HG03060 (cell line): ENCODE data around the gene VAC14.

Source experiments
- ATAC-seq: cut with Tn5 transposase; IDR thresholded peaks from one replicate; pipeline ENCODE4 v1.9.1; 2021; ENCODE audit warnings: low read depth, moderate number of reproducible peaks; ENCODE audit not compliant: unreplicated experiment

Gene VAC14

DNA sequence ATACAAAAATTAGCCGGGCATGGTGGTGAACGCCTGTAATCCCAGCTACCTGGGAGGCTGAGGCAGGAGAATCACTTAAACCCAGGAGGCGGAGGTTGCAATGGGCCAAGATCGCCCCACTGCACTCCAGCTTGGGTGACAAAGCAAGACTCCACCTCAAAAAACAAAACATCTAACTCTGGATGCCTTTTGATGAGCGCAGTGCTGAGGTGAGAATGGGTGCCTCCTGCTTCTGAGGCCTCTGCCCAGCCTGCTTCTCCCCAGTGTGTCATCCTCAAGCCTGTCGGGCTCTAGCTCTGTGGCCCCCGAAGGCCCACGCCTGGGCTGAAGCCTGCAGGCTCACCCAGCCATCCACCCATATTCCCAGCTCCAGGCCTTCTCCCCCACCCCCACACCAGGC lies 104.6 kb downstream of the VAC14 start:
- ATAC-seq: no peak

DNA sequence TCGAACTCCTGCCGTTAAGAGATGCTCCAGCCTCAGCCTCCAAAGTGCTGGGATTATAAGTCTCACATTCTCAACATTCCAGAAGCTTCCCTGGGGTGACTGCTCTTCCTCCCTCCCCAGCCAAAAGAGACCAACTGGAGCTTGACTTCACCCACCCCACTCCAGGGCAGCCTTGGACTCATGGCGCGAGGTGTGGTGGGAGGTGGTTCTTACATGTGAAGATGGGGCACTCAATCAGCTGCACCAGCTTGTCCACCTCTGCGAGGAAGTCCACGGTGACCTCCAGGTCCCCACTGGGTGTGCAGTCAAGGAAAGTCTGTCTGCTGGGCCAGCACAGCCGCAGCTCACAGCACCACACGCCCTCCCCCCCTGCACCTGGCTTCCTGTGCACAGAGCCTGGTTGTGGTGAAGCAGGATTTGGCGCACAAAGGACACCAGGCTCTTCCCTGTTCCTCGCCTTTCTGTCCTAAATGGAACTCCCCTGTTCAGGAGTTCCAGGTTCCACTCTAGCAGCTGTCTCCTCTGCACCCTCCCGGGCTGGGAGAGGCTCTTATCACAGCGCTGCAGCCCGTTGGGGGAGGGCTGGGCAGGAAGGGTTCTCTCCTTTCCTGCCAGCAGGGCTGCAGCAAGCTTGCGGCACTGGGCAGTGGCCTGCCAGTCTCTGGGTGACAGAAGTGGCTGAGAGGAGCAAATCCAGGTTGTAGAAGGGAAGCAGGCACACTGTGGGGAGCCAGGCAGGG lies 105.5 kb downstream of the VAC14 start:
- ATAC-seq: no peak

DNA sequence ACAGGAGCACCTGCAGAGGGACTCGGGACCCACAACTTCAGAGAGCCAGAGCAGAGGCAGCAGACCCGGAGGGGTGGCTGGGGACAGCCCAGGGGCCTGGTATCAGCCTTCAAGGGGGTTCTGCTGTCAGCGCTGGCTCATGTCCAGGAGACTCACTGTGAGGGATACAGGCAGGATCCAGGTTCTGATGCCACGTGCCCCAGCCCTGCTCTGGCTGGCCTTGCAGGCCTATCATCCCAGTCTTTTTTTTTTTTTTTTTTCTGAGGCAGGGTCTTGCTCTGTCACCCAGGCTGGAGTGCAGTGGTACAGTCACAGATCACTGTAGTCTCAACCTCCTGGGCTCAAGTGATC lies 106.1 kb downstream of the VAC14 start:
- ATAC-seq: no peak

DNA sequence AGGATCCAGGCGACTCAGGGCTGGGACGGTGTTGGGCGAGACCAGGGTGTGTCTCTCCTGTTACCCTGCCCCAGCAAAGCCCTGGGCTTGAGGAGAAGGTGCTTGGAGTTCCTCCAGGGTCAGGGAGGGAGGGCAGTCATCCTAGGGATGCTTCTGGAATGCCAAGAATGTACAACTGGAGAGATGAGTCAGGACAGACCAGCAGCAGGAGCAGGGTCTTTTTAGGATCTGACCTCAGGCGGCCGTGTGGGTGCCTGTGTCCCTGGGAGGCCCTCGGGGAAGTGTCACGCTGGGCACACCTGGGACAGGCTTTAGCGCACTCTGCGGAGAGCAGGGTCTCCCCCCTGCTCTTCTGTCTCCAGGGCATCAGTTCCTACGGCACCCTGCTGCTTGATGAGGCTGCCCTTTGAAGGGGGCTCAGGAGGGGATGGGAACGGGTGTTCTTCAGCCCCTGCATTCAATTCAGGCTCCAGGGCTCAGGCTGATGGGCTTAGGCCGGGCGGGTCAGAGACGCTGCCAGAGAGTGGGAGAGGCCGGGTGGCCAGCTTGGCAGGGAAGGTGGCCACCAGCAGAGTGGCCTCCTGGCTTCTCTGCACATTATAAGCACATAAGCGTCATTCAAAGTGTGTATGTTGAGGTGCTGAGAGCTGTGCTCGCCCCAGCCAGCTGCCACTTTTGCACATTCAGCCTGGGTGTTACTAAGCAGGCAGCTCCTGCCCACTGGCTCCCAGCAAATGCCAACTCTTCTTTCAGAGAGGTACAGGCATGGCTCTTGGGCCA lies 106.7 kb downstream of the VAC14 start:
- no peak for ATAC-seq

DNA sequence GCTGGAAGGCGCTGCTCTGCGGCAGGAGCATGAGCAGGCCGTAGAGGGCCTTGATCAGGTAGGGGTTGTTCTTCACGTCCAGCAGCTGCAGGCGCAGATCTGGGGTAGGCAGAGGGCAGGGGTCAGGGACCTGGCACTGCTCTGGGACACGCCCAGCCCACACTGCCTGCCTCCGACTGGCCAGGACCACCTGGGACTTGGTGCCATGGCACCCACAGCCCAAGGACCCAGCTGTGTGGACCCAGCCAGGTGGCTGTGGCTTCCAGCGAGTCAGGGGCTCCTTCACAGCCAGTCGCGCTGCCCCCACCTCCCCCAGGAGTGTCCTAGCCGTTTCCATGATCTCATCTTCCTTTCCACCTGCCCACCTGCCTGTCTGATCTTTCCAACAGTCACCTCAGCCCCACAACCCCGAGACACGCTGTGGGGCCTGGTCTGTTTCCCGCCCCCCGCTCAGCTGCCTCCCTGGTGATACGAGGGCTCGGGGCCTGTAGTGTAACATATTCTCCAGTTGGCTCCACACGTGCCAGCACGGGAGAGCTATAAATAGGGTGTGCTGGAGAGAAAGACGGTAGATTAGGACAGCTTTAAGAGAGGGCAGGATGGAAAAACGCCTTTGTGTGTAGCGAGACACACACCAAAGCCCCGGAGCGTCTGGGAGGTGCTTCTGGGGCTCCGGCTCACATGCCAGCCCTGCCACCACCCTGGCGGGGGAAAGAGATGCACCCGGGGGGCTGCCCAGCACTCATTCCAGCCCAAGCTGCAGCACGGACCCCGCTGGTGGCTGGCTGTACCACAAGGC lies 107.9 kb downstream of the VAC14 start:
- no peak for ATAC-seq

DNA sequence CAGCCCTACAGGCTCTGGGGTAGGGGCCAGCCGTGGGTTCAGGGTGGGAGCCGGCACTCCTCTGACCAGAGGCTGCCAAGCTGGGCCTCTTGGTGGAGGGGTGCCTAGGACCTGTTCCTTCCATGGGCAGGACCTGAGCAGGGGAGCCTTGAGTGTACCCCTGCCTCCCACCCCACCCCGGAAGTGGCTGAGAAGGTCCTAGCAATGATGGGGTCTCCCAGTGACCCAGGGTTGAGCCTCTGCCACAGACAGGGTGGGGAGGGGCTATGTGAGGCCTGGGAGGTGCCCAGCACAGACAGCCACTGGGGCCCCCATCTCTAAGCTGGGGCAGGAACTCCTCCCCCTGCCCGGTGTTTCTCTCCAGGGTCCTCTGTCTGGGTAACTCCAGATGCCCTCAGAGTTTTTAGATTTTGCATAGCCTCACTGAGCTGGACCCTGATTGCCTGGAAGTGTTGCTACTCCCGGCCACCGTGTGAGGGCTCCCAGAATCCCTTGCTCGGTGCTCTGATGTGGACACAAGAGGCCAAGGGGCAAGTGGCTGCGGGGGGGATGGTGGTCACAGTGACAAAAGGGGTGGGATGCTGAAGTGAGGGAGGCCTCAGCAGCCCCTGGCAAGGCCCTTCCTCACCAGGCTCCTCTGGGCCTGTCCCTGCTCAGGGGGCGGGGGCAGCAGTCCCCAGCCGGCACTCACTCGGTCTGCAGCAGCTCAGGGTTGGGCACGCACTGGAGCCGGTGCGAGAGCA lies 108.7 kb downstream of the VAC14 start:
- no peak for ATAC-seq

DNA sequence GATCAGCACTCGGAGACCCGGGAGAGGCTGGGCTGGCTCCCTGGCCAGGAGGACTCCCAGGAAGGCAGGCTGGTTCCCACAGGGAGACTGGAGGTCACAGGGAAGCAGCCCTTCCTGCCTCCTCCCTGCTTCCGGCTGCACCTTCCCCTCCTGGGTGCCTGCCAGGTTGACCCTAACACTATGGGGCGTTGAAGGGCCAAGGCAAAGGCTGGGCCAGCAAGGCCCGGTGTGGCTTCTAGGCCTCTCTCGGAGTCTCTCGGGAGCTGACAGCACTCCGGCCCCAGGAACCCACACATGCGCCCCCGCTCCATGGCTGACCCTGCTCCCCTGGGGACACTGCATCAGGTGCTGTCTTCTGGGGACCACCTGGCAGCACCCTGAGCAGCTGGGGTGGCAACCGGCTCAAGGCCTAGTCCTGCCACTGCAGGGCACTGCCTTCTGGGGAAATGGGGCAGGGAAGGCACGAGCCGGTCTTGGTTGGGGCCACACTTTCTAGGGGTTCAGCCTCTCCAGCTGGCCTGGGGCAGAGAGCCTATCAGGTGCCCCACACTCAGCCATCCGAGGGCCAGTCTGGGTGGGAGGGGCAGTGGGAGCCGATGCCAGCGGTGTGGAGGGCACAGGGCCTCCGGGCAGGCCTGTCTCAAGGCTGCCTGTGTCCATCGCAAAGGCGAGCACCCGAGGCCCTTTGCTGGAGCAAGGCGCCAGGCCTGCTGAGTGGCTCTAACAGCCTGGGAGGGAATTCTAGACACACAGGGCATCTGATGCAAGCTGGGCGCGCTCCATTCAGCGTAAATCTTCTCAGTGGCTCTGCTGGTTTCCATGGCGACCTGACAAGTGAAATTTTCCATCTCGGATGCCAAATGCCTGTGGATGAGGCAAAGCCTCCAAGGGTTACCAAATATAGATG lies 109.5 kb downstream of the VAC14 start:
- no peak for ATAC-seq

DNA sequence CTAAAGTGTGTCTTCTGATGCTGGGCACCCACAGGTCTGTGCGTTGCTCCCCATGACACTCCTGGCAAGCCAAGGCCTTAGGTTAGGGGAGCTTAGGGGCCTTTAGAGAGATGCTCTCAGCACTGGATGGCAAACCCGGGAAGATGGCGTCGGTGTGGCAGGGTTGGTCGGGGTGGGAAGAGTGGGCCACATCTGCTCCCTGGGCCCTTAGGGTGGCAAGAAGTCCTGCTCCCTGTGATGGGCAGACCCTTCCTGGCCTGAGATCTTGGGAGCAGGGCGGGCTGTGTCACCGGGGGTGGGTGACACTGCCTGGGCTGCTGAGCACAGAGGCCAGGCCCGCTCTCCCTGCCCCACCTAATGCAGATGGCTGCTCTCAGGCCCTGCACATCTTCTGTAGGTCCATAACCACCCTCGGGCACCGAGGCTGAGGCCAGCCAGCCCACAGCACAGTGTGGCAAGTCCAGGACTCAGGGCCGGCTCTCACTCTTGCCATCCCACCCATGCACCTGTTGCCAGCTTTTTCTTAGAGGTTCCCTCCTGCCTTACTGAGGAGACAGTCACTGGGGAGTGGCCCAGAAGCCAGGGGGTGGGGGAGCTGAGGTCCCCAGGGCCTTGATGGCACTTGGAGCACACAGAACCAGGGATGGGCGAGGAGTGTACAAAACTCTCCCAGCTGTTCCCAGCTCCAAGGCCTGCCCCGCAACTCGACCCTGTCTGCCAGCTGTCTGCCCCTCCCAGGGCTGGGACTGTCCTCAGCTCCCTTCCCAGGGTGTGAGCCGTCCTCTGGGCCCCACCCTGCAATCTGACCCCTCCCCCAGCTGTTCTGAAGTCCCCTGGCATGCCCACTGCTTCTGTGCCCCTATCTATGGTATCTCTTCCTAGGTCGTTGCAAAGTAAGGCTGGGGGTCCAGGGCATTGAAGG lies 110.7 kb downstream of the VAC14 start:
- ATAC-seq: no peak

DNA sequence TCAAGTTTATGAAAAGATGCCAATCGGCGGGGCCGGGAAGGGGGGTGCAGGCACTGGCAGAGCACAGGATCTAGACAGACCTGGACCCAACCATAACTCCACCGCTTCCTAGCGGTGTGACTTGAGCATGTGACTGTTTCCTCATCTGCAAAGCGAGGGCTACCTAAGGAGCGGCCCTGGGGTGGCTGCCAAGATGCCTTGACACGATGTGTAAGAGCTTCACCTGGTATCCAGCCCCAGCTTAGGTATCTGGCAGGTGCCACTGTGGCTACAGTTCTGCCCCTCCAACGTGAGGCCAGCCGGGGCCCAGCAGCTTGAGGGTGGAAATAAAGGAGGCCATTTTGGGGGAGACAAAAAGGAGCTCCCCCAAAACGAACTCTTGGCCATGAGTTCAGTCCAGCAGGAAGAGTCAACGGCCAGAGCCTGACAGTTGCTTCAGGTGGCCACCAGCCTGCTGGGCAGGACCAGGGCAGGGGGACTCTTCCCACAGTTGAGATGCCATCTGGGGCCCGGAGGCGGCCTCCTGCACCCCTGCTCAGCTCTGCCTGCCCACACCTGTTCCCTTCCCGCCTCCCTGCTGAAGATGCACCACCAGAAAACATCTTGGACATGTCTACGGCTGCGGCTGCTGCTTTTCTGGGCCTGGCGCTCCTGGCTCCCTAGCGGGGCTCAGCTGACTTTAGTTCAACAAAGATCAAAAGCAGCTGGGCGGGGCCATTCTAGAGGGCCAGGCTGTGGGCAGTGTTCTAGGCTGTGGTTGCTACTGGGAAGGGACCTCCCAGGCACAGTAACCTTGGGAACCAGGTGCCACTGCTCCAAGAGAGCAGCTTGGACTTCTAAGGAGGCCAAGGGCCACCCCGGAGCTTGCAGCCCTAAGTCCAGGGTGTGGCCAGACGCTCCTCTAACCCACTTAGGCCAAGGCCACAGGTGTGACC lies 111.7 kb downstream of the VAC14 start:
- no peak for ATAC-seq

DNA sequence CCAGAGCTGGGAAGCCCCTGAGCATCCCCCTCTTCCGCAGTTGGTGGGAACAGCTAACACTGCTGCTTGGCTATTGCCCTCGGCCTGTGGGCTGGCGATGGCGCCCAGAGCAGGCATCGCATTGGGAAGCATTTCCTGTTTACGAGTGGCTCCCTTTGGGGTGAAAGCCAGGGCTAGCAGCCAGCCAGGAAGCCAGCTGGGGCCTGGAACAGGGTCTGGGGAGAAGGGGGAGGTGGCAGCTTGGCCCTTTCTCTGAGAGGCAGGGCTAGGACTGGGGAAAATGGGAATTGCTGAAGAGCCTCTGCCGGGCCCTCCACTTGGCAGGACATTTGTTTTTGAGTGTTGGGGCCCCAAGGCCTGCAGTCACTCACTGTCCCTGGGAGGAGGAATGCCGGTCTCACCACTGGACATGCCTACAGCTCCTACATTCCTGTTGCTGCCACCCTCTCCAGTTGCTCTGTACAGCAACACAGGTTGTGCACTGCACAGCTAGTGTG lies 112.7 kb downstream of the VAC14 start:
- no peak for ATAC-seq

DNA sequence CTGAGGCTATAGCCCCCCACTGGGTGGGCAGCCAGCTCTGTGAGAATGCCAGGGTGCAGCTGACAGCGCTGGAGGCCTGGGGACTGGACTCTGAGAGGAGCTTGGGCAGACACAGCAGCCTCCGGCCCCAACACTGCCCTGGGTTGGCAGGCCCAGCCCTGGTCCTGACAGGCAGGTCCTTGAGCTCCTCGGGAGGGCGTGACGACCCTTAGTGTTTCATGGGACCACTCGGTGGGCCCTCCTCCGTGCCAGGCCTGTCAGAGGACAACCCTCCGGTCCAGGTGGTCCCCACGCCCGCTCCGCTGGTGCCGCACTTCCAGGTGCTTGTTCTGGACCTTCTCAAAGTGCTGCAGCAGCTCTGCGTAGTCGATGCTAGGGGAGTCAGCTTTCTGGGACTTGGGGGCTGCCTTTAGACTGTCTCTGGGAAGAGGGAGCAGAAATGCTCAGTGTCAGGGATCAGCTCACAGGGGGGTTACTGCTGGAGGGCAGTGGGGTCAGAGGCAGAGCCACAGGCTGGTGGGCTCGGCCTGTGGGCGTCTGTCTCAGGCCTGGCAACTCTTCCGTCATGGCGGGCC lies 113.2 kb downstream of the VAC14 start:
- no peak for ATAC-seq

DNA sequence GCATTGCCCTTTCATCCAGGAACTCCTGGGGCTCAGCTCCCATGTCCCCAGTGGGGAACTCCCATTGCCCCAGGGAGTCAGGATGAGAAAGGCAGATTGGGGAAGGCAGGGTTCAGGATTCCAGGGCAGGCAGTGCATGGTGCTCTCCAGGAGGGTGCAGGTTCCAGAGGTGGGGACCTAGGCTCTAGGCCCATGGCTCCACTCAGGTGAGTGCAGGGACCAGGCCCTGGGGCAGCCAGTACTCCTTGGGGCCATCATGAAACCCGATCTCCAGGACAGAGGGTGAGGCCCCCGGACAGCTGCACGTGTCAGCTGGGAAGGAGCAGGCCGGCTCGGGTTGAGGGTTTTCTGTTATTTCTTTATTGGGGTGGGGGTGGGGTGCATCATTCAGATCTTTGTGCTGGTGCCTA lies 113.9 kb downstream of the VAC14 start:
- no peak for ATAC-seq

DNA sequence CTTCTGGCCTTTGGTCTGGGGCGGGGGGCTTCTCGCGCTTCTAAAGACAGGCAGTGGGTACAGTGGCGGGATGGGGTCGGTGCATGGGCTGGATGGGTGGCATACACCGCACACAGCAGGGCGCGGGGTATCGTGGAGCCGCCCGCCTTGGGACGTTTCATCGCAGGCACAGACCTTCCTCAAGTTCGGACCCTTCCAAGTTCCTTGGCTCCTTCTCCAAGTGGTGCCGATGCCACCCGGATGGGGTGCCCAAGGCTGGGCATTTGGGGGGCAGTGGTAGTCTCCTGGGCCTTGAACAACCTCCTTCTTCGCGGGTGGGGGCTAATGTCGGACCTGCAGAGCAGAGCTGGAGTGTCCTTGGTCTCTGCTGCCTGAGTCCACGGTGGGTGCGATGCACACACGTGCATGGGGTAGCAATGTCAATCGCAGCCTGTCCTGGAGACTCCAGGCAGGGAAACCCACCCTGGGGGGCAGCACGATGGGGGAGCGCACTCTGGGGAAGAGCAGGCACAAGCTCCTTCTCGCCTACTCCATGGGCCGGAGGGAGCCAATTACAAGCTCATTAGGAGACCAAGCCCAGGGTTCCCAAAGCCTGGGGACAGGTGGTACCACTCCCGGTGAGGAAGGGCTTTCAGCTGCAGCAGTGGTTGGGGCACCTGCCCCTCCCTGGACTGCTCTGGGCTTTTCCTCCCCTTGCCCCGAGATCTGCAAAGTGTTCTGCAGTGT lies 114.4 kb downstream of the VAC14 start:
- no peak for ATAC-seq

DNA sequence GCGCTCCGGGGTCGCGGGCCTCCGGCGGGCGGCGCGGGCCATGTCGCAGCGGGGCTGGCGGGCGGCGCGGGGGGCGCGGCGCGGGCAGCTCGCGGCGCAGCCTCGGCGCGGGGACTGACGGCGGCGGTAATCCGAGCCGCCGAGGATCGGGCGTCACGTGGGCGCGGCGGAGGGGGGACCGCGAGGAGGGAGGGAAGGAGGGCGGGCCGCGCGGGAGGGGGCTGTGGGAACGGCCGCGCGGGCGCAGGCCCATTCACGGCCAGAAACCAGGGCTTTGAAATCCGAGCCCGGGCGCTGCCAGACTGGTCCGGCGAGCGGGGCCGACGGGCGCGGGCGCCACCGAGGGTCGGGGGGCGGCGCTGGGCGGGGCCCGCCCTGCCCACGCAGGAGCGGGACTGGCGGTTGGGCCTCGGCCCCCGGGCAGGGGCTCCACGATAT lies 115.0 kb downstream of the VAC14 start, which contains the start of gene MTSS2:
Gene MTSS2, minus strand, starts transcription at position 116 of the 438 bp plus-strand sequence. CDS start 262 bp downstream, outside the sequence.
- no peak for ATAC-seq

DNA sequence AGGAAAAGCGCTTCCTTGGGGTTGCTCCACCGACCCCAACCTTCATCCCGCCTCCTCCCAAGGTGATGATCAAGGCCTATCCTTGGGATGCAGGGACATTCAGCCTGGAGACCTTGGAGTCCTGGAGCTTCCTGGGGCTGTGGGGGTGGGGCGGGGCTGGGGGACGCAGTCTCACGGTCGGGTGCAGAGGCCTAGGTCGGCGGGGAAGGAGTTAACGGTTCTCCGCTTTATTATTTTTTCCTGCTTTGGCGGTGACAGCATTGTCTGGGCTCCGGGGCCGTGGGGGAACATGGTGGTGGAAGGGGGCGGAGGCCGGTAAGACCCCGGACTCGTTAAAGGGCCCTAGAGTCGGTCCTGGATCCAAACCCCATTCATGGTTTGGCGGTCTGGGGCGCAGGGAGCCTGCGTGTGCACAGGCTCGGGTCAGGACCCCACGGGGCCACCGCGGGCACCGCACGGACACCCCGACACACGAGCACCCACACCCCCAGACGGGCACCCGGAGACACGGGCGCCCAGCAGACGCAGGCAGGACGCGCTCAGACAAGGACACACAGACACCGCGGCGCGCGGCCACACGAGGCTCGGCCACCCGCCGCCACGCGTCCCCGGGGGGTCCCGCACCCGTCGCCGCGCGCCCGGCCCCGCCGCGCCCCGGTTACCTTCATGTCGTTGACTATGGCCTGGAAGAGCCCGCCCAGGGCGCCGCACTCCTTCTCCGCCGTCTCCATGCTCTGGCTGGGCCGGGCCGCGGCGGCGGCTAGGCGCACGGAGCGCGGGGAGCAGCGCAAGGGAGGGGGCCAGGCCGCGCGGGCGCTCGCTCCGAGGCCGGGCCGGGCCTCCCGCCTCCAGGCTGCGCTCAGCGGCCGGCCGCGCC lies 115.7 kb downstream of the VAC14 start:
- ATAC-seq: no peak
